Endodermal cell (in vitro differentiated cells): ENCODE results near the gene FBXO2. TPM values are rescaled to one million over a fixed set of nuclear protein-coding genes. Genes with fewer than 3 reads are reported as not detected.
A peak's percentile ranks its signal among the peaks of the same experiment; 100 is the strongest.

Source experiments
- DNase-seq: peaks from one replicate; pipeline ENCODE4 v3.0.0-alpha.2; 2017
- H3K27ac ChIP-seq: 2 replicates; pipeline ENCODE4 v1.5.1; 2013; ENCODE audit warnings: mild to moderate bottlenecking, low read depth, low read length, moderate library complexity
- H3K27me3 ChIP-seq: 2 replicates; pipeline ENCODE4 v1.6.1; 2013; ENCODE audit warnings: mild to moderate bottlenecking, low read length, moderate library complexity; ENCODE audit not compliant: insufficient read depth, control insufficient read depth, poor library complexity, severe bottlenecking
- H3K36me3 ChIP-seq: 2 replicates; pipeline ENCODE4 v1.7.0; 2013; ENCODE audit warnings: mild to moderate bottlenecking, low read length, moderate library complexity; ENCODE audit not compliant: control insufficient read depth, insufficient read depth
- H3K4me1 ChIP-seq: one replicate; pipeline ENCODE4 v1.7.0; 2013; ENCODE audit warnings: low read length; ENCODE audit not compliant: control insufficient read depth, insufficient read depth
- H3K4me3 ChIP-seq: 2 replicates; pipeline ENCODE4 v1.5.1; 2013; ENCODE audit warnings: mild to moderate bottlenecking, low read length, moderate library complexity
- H3K9ac ChIP-seq: 2 replicates; pipeline ENCODE4 v1.6.1; 2013; ENCODE audit warnings: mild to moderate bottlenecking, low read length, moderate library complexity; ENCODE audit not compliant: poor library complexity, severe bottlenecking; ENCODE audit errors: extremely low read depth
- H3K9me3 ChIP-seq: 2 replicates; pipeline ENCODE4 v1.6.1; 2013; ENCODE audit warnings: mild to moderate bottlenecking, low read length, moderate library complexity; ENCODE audit not compliant: control insufficient read depth
- H3K27ac Mint-ChIP-seq: 2 replicates; pipeline ENCODE4 v1.8.0; 2020; ENCODE audit warnings: mixed read lengths
- H3K27me3 Mint-ChIP-seq: 2 replicates; pipeline ENCODE4 v1.8.0; 2021; ENCODE audit warnings: mild to moderate bottlenecking, mixed read lengths; ENCODE audit not compliant: insufficient read depth
- H3K36me3 Mint-ChIP-seq: 2 replicates; pipeline ENCODE4 v1.8.0; 2020; ENCODE audit warnings: low read depth, mixed read lengths
- H3K4me1 Mint-ChIP-seq: 2 replicates; pipeline ENCODE4 v1.8.0; 2020; ENCODE audit warnings: mixed read lengths
- H3K4me3 Mint-ChIP-seq: 2 replicates; pipeline ENCODE4 v1.8.0; 2020; ENCODE audit warnings: mild to moderate bottlenecking, moderate library complexity, mixed read lengths
- H3K9me3 Mint-ChIP-seq: 2 replicates; pipeline ENCODE4 v1.8.0; 2020; ENCODE audit warnings: mild to moderate bottlenecking, mixed read lengths
- WGBS, 2 experiments: methylation state at CpG; one replicate each; pipeline versions ENCODE4 v1.1.5 to v1.1.7; 2013; ENCODE audit warnings: missing lambda C conversion rate in 2 of 2, mixed read lengths in 1 of 2; ENCODE audit not compliant: insufficient coverage in 1 of 2, insufficient read length in 1 of 2; 5-methylcytosine and 5-hydroxymethylcytosine counted together
- total RNA-seq, 2 donors: library from RNA; stranded (reverse); fragmentation: NEBNext Ultra II Directional in 1 of 2; extraction: Animal tissue kit (Norgen Biotek cat#: 25700) in 1 of 2; gene quantifications; 2 replicates in 1 of 2; 3 replicates in 1 of 2; pipeline ENCODE4 v1.2.1, GENCODE V29; 2021
- TF ChIP-seq, protein P1 (sequence below): fragments of 200-600 bp; sonication (generic); conservative IDR thresholded peaks from 2 replicates; pipeline ENCODE4 v1.5.0; 2021; ENCODE audit warnings: antibody characterized with exemption, mild to moderate bottlenecking

Gene FBXO2
- total RNA-seq, 2 donors from 2014 or later: 14.1 to 32.0 TPM

DNA sequence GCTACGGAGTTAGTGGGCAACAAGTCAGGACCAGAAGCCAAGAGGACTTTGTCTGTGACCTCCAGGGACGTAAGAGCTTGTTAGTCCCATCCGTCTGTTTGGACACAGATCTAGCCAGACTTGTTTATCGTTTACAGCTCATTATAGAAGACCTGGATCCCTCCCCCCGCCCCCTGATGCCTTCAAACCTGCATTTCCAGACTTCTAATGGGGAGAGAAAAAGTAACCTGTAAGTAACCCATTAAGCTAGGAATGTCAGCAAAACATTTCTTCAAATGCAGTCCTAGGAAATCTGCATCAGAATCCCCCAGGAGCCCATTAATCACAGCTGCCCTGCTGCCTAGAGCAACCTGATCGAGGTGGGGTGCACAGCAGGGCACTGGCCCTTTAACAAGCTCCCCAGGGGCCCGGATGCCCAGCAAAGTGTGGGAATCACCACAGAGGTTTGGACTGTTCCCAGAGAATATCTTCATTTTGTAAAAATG lies 28.1 kb upstream of the FBXO2 start:
- DNase-seq: peak; percentile 91
- Histone ChIP-seq H3K9ac (no peak overlapping the region), H3K4me3 (no peak overlapping the region), H3K4me1 (no peaks in the 10 kb centered on the region), H3K36me3 (no peaks in the 10 kb centered on the region), H3K9me3 (no peaks in the 10 kb centered on the region), H3K27me3 (no peaks in the 10 kb centered on the region), H3K27ac (peak overlapping the region; percentile 64)
- TF ChIP-seq, protein P1, sequence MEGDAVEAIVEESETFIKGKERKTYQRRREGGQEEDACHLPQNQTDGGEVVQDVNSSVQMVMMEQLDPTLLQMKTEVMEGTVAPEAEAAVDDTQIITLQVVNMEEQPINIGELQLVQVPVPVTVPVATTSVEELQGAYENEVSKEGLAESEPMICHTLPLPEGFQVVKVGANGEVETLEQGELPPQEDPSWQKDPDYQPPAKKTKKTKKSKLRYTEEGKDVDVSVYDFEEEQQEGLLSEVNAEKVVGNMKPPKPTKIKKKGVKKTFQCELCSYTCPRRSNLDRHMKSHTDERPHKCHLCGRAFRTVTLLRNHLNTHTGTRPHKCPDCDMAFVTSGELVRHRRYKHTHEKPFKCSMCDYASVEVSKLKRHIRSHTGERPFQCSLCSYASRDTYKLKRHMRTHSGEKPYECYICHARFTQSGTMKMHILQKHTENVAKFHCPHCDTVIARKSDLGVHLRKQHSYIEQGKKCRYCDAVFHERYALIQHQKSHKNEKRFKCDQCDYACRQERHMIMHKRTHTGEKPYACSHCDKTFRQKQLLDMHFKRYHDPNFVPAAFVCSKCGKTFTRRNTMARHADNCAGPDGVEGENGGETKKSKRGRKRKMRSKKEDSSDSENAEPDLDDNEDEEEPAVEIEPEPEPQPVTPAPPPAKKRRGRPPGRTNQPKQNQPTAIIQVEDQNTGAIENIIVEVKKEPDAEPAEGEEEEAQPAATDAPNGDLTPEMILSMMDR: no peak
- H3K36me3 Mint-ChIP-seq: peaks cover 10% of the 10 kb centered on the region
- H3K27ac Mint-ChIP-seq: peak overlapping the region; percentile 61
- 17% methylated on average over 5 to 7 of the region's 7 CpGs for whole genome bisulfite sequencing, 2 experiments
- H3K4me1 Mint-ChIP-seq: peaks cover 13% of the 10 kb centered on the region
- H3K27me3 Mint-ChIP-seq: no peaks in the 10 kb centered on the region
- no peaks in the 10 kb centered on the region for H3K9me3 Mint-ChIP-seq
- H3K4me3 Mint-ChIP-seq: peak overlapping the region; percentile 77

- 0 to 1% methylated on average over 51 to 71 of the region's 71 CpGs for WGBS, 2 experiments
- Mint-ChIP-seq H3K36me3 (peaks cover 15% of the 10 kb centered on the region), H3K27me3 (no peaks in the 10 kb centered on the region), H3K4me3 (peak within 1 kb of the TSS; percentile 77), H3K27ac (peak within 1 kb of the TSS; percentile 61), H3K4me1 (peaks cover 13% of the 10 kb centered on the region), H3K9me3 (no peaks in the 10 kb centered on the region)
- H3K4me1 ChIP-seq: no peaks in the 10 kb centered on the region
- H3K4me3 ChIP-seq: peak within 1 kb of the TSS; percentile 91
- peak within 1 kb of the TSS; percentile 77 for H3K27ac ChIP-seq
- DNase-seq: peak; percentile 95
- H3K36me3 ChIP-seq: peaks cover 4% of the 10 kb centered on the region
- TF ChIP-seq, protein P1: no peak
- no peaks in the 10 kb centered on the region for H3K27me3 ChIP-seq
- H3K9me3 ChIP-seq: no peaks in the 10 kb centered on the region
- H3K9ac ChIP-seq: peak within 1 kb of the TSS; percentile 70
Observed at GRCh38 chr1:11681071-11681771, 27.0 kb upstream of the FBXO2 start, which contains the start of gene MAD2L2. TSS of gene MAD2L2 (minus strand) at chr1:11681148. CDS start at chr1:11680601, 547 bp downstream.

GRCh38 chr1:11680270-11681070 lies 26.2 kb upstream of the FBXO2 start:
- Histone ChIP-seq H3K27me3 (no peaks in the 10 kb centered on the region), H3K9me3 (no peaks in the 10 kb centered on the region), H3K27ac (peak overlapping the region; percentile 77), H3K4me3 (peak overlapping the region; percentile 91), H3K4me1 (no peaks in the 10 kb centered on the region), H3K9ac (peak overlapping the region; percentile 70), H3K36me3 (peaks cover 10% of the 10 kb centered on the region)
- peaks cover 13% of the 10 kb centered on the region for H3K4me1 Mint-ChIP-seq
- peaks cover 18% of the 10 kb centered on the region for H3K36me3 Mint-ChIP-seq
- DNase-seq: no peak
- no peaks in the 10 kb centered on the region for H3K27me3 Mint-ChIP-seq
- no peaks in the 10 kb centered on the region for H3K9me3 Mint-ChIP-seq
- TF ChIP-seq, protein P1: no peak
- H3K4me3 Mint-ChIP-seq: peak overlapping the region; percentile 77
- 4 to 9% methylated on average over 30 to 65 of the region's 65 CpGs for WGBS, 2 experiments
- peak overlapping the region; percentile 61 for H3K27ac Mint-ChIP-seq
